Left colon (tissue), 2 donors: ENCODE measurements around the gene BLVRA. TPM values are rescaled to one million over a fixed set of nuclear protein-coding genes. Genes with fewer than 3 reads are reported as not detected.
A peak's percentile ranks its signal among the peaks of the same experiment; 100 is the strongest.

Source experiments
- ATAC-seq: fragments of 200-7000 bp; cut with Tn5 transposase; one replicate; pipeline ENCODE4 v1.9.1; 2020; ENCODE audit warnings: mild to moderate bottlenecking, moderate library complexity
- DNase-seq, 2 donors: peaks; one replicate each; pipeline ENCODE4 v3.0.0-alpha.2; 2020
- intact Hi-C, 2 donors: fragments of 100-400 bp; cut with DNase I in 1 of 2; cut with micrococcal nuclease in 1 of 2; formaldehyde crosslinking; loops; one replicate each; pipeline versions ENCODE4 v1.11.2 to v1.14.0; 2022; cut with DNase I, micrococcal nuclease
- total RNA-seq, 2 donors: library from RNA; stranded (reverse); fragmentation: NEBNext Ultra II Directional; extraction: Animal tissue kit (Norgen Biotek cat#: 25700); gene quantifications; one replicate each; pipeline ENCODE4 v1.2.1, GENCODE V29; 2021
- donor health status: DM: no; HTN: no; CAD: no.
- donor health status: DM: yes; HTN: yes; CAD: no.

BLVRA gene
- total RNA-seq, 2 donors from 2014 or later, result 2.9 to 18.0 TPM

GRCh38 chr7:43737467-43738127, 20.9 kb upstream of the BLVRA start:
- DNase-seq, result no peak
- intact Hi-C loops, result no loop called here
- no peak for ATAC-seq

- DNase-seq (no peak), ATAC-seq (no peak)
- intact Hi-C loops, result no loop called here
Observed at GRCh38 chr7:43742692-43743091, 15.8 kb upstream of the BLVRA start.

- no peak for DNase-seq
- peak; percentile 45 for ATAC-seq
- intact Hi-C loops, result no loop called here
Observed at GRCh38 chr7:43747328-43748105, 11.0 kb upstream of the BLVRA start.

GRCh38 chr7:43749383-43749940, 9.0 kb upstream of the BLVRA start:
- DNase-seq (no peak), ATAC-seq (no peak)
- intact Hi-C loops, result no loop called here

- DNase-seq (no peak), ATAC-seq (no peak)
Observed at GRCh38 chr7:43750016-43750887, 8.2 kb upstream of the BLVRA start.

GRCh38 chr7:43752411-43752810, 6.1 kb upstream of the BLVRA start:
- intact Hi-C loops, result no loop called here
- ATAC-seq, result no peak
- DNase-seq, result no peak

More at GRCh38 chr7:43750016-43750887, 8.2 kb upstream of the BLVRA start:
- intact Hi-C loops, result no loop called here

GRCh38 chr7:43753271-43753810, 5.1 kb upstream of the BLVRA start:
- DNase-seq (no peak), ATAC-seq (no peak)
- intact Hi-C loops, result no loop called here

- no peak for ATAC-seq
- no peak for DNase-seq
- intact Hi-C loops, result no loop called here
Observed at GRCh38 chr7:43753843-43754242, 4.6 kb upstream of the BLVRA start.

GRCh38 chr7:43754596-43754995, 3.9 kb upstream of the BLVRA start:
- intact Hi-C loops, result no loop called here
- no peak for DNase-seq
- ATAC-seq, result no peak

GRCh38 chr7:43756368-43757072, 2.0 kb upstream of the BLVRA start:
- no peak for DNase-seq
- intact Hi-C loops, result no loop called here
- ATAC-seq, result no peak

GRCh38 chr7:43757073-43757720, 1.3 kb upstream of the BLVRA start:
- intact Hi-C loops, result no loop called here
- DNase-seq (no peak), ATAC-seq (no peak)

GRCh38 chr7:43758822-43759683, 573 bp downstream of the BLVRA start:
- DNase-seq (peak in 1 of 2 donors; percentile 52), ATAC-seq (peak; percentile 79)
- intact Hi-C loops, result no loop called here

GRCh38 chr7:43760861-43761260, 2.4 kb downstream of the BLVRA start:
- no peak for ATAC-seq
- intact Hi-C loops, result no loop called here
- DNase-seq, result no peak

GRCh38 chr7:43761382-43761781, 2.9 kb downstream of the BLVRA start:
- intact Hi-C loops, result no loop called here
- DNase-seq (no peak), ATAC-seq (no peak)

GRCh38 chr7:43761938-43762692, 3.6 kb downstream of the BLVRA start:
- no peak for DNase-seq
- intact Hi-C loops, result no loop called here
- ATAC-seq, result no peak

- DNase-seq (no peak), ATAC-seq (no peak)
- intact Hi-C loops, result no loop called here
Observed at GRCh38 chr7:43763183-43763582, 4.7 kb downstream of the BLVRA start.
